Progenitor cell of endocrine pancreas (in vitro differentiated cells): ENCODE measurements around the gene TMEFF1. TPM values are rescaled to one million over a fixed set of nuclear protein-coding genes. Genes with fewer than 3 reads are reported as not detected.

Experiments
- DNase-seq: peaks from one replicate; pipeline ENCODE4 v3.0.0; 2021; ENCODE audit warnings: low spot score; ENCODE audit not compliant: unreplicated experiment
- H3K27ac Mint-ChIP-seq: 2 replicates; pipeline ENCODE4 v1.8.0; 2021; ENCODE audit warnings: mild to moderate bottlenecking, moderate library complexity, mixed read lengths
- H3K27me3 Mint-ChIP-seq: 2 replicates; pipeline ENCODE4 v1.8.0; 2021; ENCODE audit warnings: mixed read lengths
- H3K36me3 Mint-ChIP-seq: 2 replicates; pipeline ENCODE4 v1.8.0; 2022; ENCODE audit warnings: mixed read lengths; ENCODE audit not compliant: insufficient read depth
- H3K4me1 Mint-ChIP-seq: 2 replicates; pipeline ENCODE4 v1.8.0; 2021; ENCODE audit warnings: low read depth, mixed read lengths
- H3K4me3 Mint-ChIP-seq: 2 replicates; pipeline ENCODE4 v1.8.0; 2021; ENCODE audit warnings: low read depth, mild to moderate bottlenecking, moderate library complexity, mixed read lengths
- H3K9me3 Mint-ChIP-seq: 2 replicates; pipeline ENCODE4 v1.8.0; 2021; ENCODE audit warnings: low read depth, mixed read lengths
- CTCF ChIP-seq: fragments of 200-600 bp; sonication (generic); IDR thresholded peaks from one replicate; pipeline ENCODE4 v1.5.0; 2021; ENCODE audit warnings: antibody characterized with exemption, mild to moderate bottlenecking; ENCODE audit not compliant: unreplicated experiment
- total RNA-seq: library from RNA; stranded (reverse); gene quantifications from 2 replicates; pipeline ENCODE4 v1.2.1, GENCODE V29; 2021

The TMEFF1 gene
- total RNA-seq, 1 donor from 2014 or later, result 78.1 TPM

- DNase-seq, result no peak
- TF ChIP-seq CTCF, result no peak
- H3K27me3 Mint-ChIP-seq, result no peaks in the 10 kb centered on the region
- no peak overlapping the region for H3K27ac Mint-ChIP-seq
- H3K4me1 Mint-ChIP-seq, result peaks cover 26% of the 10 kb centered on the region
- H3K9me3 Mint-ChIP-seq, result peaks cover 3% of the 10 kb centered on the region
- H3K4me3 Mint-ChIP-seq, result no peak overlapping the region
- peaks cover 6% of the 10 kb centered on the region for H3K36me3 Mint-ChIP-seq
Observed at GRCh38 chr9:100489836-100490235, 16.9 kb downstream of the TMEFF1 start.

GRCh38 chr9:100492952-100493351 is 20.0 kb downstream of the TMEFF1 start:
- DNase-seq, result no peak
- Mint-ChIP-seq H3K9me3 (no peaks in the 10 kb centered on the region), H3K27me3 (no peaks in the 10 kb centered on the region), H3K36me3 (no peaks in the 10 kb centered on the region), H3K27ac (no peak overlapping the region), H3K4me3 (no peak overlapping the region), H3K4me1 (peaks cover 29% of the 10 kb centered on the region)
- TF ChIP-seq CTCF, result no peak

- H3K4me1 Mint-ChIP-seq, result peaks cover 12% of the 10 kb centered on the region
- H3K9me3 Mint-ChIP-seq, result no peaks in the 10 kb centered on the region
- H3K27ac Mint-ChIP-seq, result no peak overlapping the region
- TF ChIP-seq CTCF, result no peak
- no peaks in the 10 kb centered on the region for H3K27me3 Mint-ChIP-seq
- H3K4me3 Mint-ChIP-seq, result no peak overlapping the region
- no peak for DNase-seq
- H3K36me3 Mint-ChIP-seq, result peaks cover 14% of the 10 kb centered on the region
Observed at GRCh38 chr9:100498592-100498991, 25.6 kb downstream of the TMEFF1 start.

GRCh38 chr9:100499460-100499859 is 26.5 kb downstream of the TMEFF1 start:
- H3K4me3 Mint-ChIP-seq, result no peak overlapping the region
- peaks cover 17% of the 10 kb centered on the region for H3K36me3 Mint-ChIP-seq
- TF ChIP-seq CTCF, result no peak
- no peak for DNase-seq
- H3K27me3 Mint-ChIP-seq, result no peaks in the 10 kb centered on the region
- no peaks in the 10 kb centered on the region for H3K9me3 Mint-ChIP-seq
- H3K27ac Mint-ChIP-seq, result no peak overlapping the region
- peaks cover 9% of the 10 kb centered on the region for H3K4me1 Mint-ChIP-seq

- Mint-ChIP-seq H3K4me1 (peaks cover 6% of the 10 kb centered on the region), H3K36me3 (peaks cover 19% of the 10 kb centered on the region), H3K4me3 (no peak overlapping the region), H3K27ac (no peak overlapping the region), H3K9me3 (no peaks in the 10 kb centered on the region), H3K27me3 (no peaks in the 10 kb centered on the region)
- DNase-seq, result no peak
- TF ChIP-seq CTCF, result no peak
Observed at GRCh38 chr9:100499866-100500265, 26.9 kb downstream of the TMEFF1 start.
